Measurements from ENCODE around the gene EFHC1. TPM values are rescaled to one million over a fixed set of nuclear protein-coding genes. Genes with fewer than 3 reads are reported as not detected.

Gene EFHC1
- total and polyA plus RNA-seq, 2 of the 13 experiments (the other 11 are each of a cell fraction or from before 2014, with no cell fraction given) = 23.4 to 29.5 TPM

- TF ChIP-seq ZNF512 (CRISPR knock-in tag; IDR thresholded peaks at IDR 0.05) (no peak), ZNF33B (CRISPR knock-in tag; IDR thresholded peaks at IDR 0.05) (no peak), MIER2 (CRISPR knock-in tag; IDR thresholded peaks at IDR 0.05) (no peak), FOXA3 (CRISPR knock-in tag; IDR thresholded peaks at IDR 0.05) (peak; percentile 94), CREB1 (IDR thresholded peaks at IDR 0.05) (no peak), CREB1 (CRISPR knock-in tag; IDR thresholded peaks at IDR 0.05) (peak; percentile 60; the same call in 1 of the 2 replicates), ZNF792 (CRISPR knock-in tag; IDR thresholded peaks at IDR 0.05) (0 out of 2 replicates have a peak, but pooled peaks have one; percentile 5), GATA4 (IDR thresholded peaks at IDR 0.05; ENCODE audit: borderline replicate concordance, low read depth) (peak; percentile 85; the same call in 1 of the 2 replicates), ZNF567 (CRISPR knock-in tag; IDR thresholded peaks at IDR 0.05; ENCODE audit: borderline replicate concordance) (no peak), BCL6 (CRISPR knock-in tag; IDR thresholded peaks at IDR 0.05) (peak; percentile 41; the same call in 1 of the 2 replicates), ZFX (CRISPR knock-in tag; IDR thresholded peaks at IDR 0.05; ENCODE audit: low read depth) (peak; percentile 40; the same call in 1 of the 2 replicates), ZNF839 (CRISPR knock-in tag; IDR thresholded peaks at IDR 0.05; ENCODE audit: borderline replicate concordance) (no peak), ZFAT (CRISPR knock-in tag; conservative IDR thresholded peaks at IDR 0.05) (no peak), U2AF1 (optimal IDR thresholded peaks at IDR 0.05; ENCODE audit: low read depth, low read length) (no peak), ZNF589 (CRISPR knock-in tag; conservative IDR thresholded peaks at IDR 0.05) (no peak)
- TF ChIP-seq, protein P1, sequence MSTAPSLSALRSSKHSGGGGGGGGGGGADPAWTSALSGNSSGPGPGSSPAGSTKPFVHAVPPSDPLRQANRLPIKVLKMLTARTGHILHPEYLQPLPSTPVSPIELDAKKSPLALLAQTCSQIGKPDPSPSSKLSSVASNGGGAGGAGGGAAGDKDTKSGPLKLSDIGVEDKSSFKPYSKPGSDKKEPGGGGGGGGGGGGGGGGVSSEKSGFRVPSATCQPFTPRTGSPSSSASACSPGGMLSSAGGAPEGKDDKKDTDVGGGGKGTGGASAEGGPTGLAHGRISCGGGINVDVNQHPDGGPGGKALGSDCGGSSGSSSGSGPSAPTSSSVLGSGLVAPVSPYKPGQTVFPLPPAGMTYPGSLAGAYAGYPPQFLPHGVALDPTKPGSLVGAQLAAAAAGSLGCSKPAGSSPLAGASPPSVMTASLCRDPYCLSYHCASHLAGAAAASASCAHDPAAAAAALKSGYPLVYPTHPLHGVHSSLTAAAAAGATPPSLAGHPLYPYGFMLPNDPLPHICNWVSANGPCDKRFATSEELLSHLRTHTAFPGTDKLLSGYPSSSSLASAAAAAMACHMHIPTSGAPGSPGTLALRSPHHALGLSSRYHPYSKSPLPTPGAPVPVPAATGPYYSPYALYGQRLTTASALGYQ (CRISPR knock-in tag; IDR thresholded peaks at IDR 0.05) = peak; percentile 47
- TF ChIP-seq, protein P2, sequence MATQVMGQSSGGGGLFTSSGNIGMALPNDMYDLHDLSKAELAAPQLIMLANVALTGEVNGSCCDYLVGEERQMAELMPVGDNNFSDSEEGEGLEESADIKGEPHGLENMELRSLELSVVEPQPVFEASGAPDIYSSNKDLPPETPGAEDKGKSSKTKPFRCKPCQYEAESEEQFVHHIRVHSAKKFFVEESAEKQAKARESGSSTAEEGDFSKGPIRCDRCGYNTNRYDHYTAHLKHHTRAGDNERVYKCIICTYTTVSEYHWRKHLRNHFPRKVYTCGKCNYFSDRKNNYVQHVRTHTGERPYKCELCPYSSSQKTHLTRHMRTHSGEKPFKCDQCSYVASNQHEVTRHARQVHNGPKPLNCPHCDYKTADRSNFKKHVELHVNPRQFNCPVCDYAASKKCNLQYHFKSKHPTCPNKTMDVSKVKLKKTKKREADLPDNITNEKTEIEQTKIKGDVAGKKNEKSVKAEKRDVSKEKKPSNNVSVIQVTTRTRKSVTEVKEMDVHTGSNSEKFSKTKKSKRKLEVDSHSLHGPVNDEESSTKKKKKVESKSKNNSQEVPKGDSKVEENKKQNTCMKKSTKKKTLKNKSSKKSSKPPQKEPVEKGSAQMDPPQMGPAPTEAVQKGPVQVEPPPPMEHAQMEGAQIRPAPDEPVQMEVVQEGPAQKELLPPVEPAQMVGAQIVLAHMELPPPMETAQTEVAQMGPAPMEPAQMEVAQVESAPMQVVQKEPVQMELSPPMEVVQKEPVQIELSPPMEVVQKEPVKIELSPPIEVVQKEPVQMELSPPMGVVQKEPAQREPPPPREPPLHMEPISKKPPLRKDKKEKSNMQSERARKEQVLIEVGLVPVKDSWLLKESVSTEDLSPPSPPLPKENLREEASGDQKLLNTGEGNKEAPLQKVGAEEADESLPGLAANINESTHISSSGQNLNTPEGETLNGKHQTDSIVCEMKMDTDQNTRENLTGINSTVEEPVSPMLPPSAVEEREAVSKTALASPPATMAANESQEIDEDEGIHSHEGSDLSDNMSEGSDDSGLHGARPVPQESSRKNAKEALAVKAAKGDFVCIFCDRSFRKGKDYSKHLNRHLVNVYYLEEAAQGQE (IDR thresholded peaks at IDR 0.05; ENCODE audit: borderline replicate concordance in 1 of 2, low read depth in 1 of 2, low read length in 2 of 2) = peak in 1 of 2 experiments; percentile 54; a peak in 2 of 4 replicates
- TF ChIP-seq, protein P3, sequence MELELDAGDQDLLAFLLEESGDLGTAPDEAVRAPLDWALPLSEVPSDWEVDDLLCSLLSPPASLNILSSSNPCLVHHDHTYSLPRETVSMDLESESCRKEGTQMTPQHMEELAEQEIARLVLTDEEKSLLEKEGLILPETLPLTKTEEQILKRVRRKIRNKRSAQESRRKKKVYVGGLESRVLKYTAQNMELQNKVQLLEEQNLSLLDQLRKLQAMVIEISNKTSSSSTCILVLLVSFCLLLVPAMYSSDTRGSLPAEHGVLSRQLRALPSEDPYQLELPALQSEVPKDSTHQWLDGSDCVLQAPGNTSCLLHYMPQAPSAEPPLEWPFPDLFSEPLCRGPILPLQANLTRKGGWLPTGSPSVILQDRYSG (CRISPR knock-in tag; IDR thresholded peaks at IDR 0.05) = no peak; the same call in 1 of the 2 replicates
- TF ChIP-seq, protein P4, sequence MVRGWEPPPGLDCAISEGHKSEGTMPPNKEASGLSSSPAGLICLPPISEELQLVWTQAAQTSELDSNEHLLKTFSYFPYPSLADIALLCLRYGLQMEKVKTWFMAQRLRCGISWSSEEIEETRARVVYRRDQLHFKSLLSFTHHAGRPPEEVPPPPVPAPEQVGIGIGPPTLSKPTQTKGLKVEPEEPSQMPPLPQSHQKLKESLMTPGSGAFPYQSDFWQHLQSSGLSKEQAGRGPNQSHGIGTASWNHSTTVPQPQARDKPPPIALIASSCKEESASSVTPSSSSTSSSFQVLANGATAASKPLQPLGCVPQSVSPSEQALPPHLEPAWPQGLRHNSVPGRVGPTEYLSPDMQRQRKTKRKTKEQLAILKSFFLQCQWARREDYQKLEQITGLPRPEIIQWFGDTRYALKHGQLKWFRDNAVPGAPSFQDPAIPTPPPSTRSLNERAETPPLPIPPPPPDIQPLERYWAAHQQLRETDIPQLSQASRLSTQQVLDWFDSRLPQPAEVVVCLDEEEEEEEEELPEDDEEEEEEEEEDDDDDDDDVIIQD (CRISPR knock-in tag; IDR thresholded peaks at IDR 0.05; ENCODE audit: low read depth) = 0 out of 2 replicates have a peak, but pooled peaks have one; percentile 4
Measured at GRCh38 chr6:52544602-52545405, 124.7 kb downstream of the EFHC1 start (continued).
